ACHN (cell line): Measurements from ENCODE around the gene MRTFA.
"Not testable (repeated sequence)": the region's sequence is repeated elsewhere in the genome, so short reads cannot be mapped to it uniquely, and the experiment has no call there.

Experiments
- DNase-seq: peaks from one replicate; pipeline ENCODE4 v3.0.0-alpha.2; 2015
- in situ Hi-C: cut with HindIII; loops from 2 replicates; pipeline ENCODE4 v1.10.0; 2017; ENCODE audit warnings: low sequenced_read_pairs, low pct_ligation_motif_present, low pct_unique_long_range_greater_than_20kb

MRTFA gene

GRCh38 chr22:40582063-40582462 is 54.5 kb downstream of the MRTFA start:
- in situ Hi-C loops: no loop called here
- no peak for DNase-seq

DNA sequence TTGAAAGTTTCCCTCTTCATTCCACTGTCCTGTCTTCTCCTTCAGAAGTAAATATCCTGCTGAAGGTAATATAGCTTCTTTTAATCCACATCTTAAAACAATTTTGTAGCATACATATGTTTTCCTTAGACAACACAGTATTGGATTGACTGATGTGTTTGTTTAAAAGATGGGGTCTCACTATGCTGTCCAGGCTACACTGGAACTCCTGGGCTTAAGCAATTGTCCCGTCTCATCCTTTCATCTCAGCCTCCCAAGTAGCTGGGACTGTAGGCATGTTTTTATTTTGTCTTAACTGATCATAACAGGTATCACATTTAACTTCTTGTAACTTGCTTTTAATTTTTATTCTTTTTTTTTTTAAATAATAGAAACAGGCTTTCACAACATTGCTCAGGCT is 55.9 kb downstream of the MRTFA start:
- DNase-seq: no peak
- in situ Hi-C loops: no loop called here

- no peak for DNase-seq
- in situ Hi-C loops: no loop called here
Measured at GRCh38 chr22:40578171-40578570, 58.3 kb downstream of the MRTFA start.

DNA sequence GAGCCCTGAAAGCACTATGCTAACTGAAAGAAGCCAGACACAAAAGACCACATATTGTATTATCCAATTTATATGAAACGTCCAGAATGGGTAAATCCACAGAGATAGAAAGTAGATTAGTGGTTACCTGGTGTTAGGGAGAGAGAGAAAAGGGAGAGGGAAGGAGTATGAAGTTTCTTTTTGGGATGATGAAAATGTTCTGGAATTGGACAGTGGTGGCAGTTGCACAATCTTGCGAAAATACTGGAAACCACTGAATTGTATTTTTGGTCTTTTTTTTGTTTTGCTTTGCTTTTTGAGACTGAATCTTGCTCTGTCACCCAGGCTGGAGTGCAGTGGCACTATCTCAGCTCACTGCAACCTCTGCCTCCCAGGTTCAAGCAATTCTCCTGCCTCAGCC is 63.5 kb downstream of the MRTFA start:
- in situ Hi-C loops: no loop called here
- DNase-seq: no peak

DNA sequence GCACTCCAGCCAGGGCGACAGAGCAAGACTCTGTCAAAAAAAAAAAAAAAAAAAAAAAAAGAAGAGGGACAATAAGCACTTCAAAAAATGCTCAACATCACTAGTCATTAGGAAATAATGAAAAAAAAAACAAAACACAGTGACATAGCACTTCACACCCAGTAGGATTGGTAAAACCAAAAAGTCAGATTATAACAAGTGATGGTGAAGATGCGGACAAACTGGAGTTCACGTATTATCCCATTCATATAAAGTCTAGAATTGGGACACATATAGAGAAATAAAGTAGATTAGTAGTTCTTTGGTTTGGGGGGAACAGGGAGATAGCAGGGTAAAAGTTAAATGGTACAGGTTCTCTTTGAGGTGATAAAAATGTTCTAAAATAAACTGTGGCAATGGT is 64.6 kb downstream of the MRTFA start:
- in situ Hi-C loops: no loop called here
- DNase-seq: no peak

GRCh38 chr22:40567626-40568328 is 68.7 kb downstream of the MRTFA start:
- in situ Hi-C loops: no loop called here
- DNase-seq: no peak

- no peak for DNase-seq
- in situ Hi-C loops: no loop called here
Measured at GRCh38 chr22:40567106-40567505, 69.4 kb downstream of the MRTFA start.

DNA sequence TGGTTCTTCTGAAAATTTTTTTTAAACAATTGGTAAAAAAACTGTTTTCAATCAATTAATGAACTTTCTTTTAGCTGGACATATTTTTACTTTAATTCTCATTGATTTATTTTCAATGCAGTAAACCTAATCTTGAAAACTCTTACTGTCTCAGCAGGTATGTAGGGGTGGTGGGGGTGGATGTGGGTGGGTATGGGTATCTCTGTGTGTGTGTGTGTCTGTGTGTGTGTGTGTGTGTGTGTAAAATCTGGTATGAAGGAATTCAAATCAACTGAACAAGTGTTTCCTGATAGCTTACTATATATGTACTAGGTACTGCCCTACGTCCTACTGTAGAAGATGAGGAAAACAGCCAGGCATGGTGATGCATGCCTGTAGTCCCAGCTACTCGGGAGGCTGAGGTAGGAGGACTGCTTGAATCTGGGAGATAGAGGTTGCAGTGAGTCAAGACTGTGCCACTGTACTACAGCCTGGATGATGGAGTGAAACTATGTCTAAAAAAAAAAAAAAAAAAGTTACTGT is 75.5 kb downstream of the MRTFA start:
- no peak for DNase-seq
- in situ Hi-C loops: no loop called here

GRCh38 chr22:40560551-40560950 is 76.0 kb downstream of the MRTFA start:
- in situ Hi-C loops: no loop called here

GRCh38 chr22:40557972-40558371 is 78.5 kb downstream of the MRTFA start:
- no peak for DNase-seq
- in situ Hi-C loops: no loop called here

More at GRCh38 chr22:40560551-40560950, 76.0 kb downstream of the MRTFA start:
- DNase-seq: no peak

- no peak for DNase-seq
- in situ Hi-C loops: no loop called here
Measured at GRCh38 chr22:40556641-40557040, 79.9 kb downstream of the MRTFA start.

DNA sequence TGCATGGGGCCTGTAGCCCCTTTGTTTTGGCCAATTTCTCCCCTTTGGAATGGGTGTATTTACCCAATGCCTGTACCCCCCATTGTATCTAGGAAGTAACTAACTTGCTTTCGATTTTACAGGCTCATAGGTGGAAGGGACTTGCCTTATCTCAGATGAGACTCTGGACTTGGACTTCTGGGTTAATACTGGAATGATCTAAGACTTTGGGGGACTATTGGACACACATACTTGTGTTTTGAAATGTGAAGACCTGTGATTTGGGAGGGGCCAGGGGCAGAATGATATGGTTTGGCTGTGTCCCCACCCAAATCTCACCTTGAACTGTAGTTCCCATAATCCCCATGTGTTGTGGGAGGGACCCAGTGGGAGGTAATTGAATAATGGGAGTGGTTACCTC is 82.5 kb downstream of the MRTFA start:
- DNase-seq, in situ Hi-C loops: not testable (repeated sequence)

DNA sequence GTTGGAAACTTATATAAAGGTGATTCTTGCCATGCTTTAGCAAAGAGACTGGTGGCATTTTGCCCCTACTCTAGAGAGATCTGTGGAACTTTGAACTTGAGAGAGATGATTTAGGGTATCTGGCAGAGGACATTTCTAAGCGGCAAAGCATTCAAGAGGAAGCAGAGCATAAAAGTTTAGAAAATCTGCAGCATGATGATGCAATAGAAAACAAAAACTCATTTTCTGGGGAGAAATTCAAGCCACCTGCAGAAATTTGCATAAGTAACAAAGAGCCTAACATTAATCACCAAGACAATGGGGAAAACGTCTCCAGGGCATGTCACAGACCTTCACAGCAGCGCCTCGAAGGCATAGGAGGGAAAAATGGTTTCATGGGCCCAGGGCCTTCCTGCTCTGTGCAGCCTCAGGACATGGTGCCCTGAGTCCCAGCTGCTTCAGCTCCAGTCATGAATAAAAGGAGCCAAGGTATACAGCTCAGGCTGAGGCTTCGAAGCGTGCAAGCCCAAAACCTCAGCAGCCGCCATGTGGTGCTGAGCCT is 83.4 kb downstream of the MRTFA start:
- no peak for DNase-seq
- in situ Hi-C loops: no loop called here

- in situ Hi-C loops: no loop called here
- DNase-seq: no peak
Measured at GRCh38 chr22:40552070-40552469, 84.4 kb downstream of the MRTFA start.

- DNase-seq: no peak
- in situ Hi-C loops: no loop called here
Measured at GRCh38 chr22:40547729-40548143, 88.8 kb downstream of the MRTFA start.

GRCh38 chr22:40544758-40545157 is 91.8 kb downstream of the MRTFA start:
- in situ Hi-C loops: no loop called here
- no peak for DNase-seq

GRCh38 chr22:40542821-40543540 is 93.5 kb downstream of the MRTFA start:
- in situ Hi-C loops: no loop called here
- no peak for DNase-seq

DNA sequence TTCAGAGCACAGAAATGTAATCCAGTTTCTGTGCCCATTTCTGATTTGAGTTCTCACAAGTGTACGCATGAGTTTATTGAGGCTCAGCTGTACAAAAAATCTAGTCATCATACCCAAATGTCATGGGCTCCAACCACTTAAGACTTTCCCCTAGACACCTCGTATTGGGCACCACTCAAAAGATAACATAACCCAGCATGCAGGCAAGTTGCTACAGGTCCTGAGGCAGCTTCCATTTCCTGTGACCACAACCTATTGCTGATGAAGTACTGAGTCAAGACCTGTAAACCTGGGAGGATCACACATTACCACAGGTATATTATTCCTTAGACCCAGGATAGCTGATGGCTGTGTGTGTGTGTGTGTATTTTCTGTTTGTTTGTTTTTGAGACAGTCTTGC is 95.2 kb downstream of the MRTFA start:
- DNase-seq: no peak
- in situ Hi-C loops: no loop called here

- in situ Hi-C loops: no loop called here
- no peak for DNase-seq
Measured at GRCh38 chr22:40540265-40540664, 96.3 kb downstream of the MRTFA start.

- in situ Hi-C loops, DNase-seq: not testable (repeated sequence)
Measured at GRCh38 chr22:40536149-40536548, 100.4 kb downstream of the MRTFA start.
